Measurements from ENCODE around the gene ACAP3.
A peak's percentile ranks its signal among the peaks of the same experiment; 100 is the strongest.
"Not testable (repeated sequence)": the region's sequence is repeated elsewhere in the genome, so short reads cannot be mapped to it uniquely, and the experiment has no call there.

The ACAP3 gene

GRCh38 chr1:1329304-1330210, 21.8 kb upstream of the ACAP3 start:
- DNase-seq: no peak

DNA sequence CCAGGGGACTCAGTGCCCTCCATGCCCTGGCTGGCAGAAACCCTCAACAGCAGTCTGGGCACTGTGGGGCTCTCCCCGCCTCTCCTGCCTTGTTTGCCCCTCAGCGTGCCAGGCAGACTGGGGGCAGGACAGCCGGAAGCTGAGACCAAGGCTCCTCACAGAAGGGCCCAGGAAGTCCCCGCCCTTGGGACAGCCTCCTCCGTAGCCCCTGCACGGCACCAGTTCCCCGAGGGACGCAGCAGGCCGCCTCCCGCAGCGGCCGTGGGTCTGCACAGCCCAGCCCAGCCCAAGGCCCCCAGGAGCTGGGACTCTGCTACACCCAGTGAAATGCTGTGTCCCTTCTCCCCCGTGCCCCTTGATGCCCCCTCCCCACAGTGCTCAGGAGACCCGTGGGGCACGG, 20.5 kb upstream of the ACAP3 start:
- no peak for DNase-seq

DNA sequence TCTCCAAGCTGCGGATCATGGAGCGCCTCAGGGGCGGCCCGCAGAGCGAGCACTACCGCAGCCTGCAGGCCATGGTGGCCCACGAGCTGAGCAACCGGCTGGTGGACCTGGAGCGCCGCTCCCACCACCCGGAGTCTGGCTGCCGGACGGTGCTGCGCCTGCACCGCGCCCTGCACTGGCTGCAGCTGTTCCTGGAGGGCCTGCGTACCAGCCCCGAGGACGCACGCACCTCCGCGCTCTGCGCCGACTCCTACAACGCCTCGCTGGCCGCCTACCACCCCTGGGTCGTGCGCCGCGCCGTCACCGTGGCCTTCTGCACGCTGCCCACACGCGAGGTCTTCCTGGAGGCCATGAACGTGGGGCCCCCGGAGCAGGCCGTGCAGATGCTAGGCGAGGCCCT, 19.6 kb upstream of the ACAP3 start:
- no peak for DNase-seq

DNA sequence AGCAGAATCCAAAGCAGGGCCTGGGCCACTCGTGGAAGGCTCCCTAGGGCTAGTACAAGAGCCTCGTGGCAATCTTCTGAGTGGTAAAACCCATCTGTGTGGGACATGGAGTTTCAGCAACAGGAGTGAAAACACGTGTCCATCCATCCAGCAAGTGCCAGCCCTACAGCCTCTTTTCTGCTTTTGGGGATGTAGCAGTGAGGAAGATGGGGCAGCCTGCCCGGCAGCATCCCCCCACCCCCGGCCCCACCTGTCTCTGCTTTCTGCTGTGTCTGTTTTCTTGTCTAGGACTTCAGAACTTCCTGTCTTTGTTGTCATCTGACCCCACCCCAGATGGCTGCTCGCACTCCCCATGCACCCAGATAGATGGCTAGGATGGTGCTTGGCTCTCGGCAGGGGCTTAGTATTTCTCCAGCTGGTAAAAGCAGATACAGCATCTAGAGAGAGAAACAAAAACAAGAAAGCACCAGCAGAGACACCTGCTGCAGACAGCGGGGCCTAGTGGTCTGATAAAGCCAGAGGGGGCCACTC, 18.4 kb upstream of the ACAP3 start:
- no peak for DNase-seq

DNA sequence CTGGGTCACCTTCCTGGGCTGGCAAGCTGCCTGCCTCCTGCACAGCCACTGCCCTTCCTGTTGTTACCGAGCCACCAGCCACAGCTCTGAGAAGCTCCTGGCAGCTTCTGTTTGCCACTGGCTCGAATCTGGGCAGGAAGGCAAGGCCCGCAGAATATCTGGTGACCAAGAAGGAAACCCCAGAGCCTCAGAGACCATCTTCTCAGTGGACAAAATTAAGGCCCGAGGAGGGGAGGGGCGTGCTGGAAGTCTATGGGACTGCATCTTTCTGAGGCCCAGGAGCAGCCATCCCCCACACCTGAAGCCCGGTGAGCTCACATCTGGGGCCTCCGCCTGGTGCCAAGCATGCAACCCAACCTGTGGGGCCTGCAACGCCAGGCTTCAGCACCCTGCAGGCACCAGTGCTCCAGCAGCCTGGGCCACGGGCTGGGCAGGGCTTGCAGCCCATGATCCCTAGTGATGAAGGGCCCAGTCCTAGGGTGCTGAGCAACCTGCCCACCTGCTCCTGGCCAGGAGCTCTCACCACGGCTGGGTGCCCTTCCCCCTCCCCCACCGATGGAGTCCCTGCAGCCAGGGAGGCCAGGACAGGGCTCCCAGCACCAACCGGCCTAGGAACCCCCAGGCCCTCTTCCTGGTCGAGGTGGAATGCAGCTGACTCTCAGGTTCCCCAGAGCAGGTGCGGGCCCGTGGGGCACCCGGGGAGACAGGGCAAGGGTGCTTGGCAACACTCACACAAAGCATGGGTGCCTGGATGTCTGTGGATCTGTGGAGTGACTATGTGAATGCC, 17.8 kb upstream of the ACAP3 start:
- peak; percentile 23 for DNase-seq

DNA sequence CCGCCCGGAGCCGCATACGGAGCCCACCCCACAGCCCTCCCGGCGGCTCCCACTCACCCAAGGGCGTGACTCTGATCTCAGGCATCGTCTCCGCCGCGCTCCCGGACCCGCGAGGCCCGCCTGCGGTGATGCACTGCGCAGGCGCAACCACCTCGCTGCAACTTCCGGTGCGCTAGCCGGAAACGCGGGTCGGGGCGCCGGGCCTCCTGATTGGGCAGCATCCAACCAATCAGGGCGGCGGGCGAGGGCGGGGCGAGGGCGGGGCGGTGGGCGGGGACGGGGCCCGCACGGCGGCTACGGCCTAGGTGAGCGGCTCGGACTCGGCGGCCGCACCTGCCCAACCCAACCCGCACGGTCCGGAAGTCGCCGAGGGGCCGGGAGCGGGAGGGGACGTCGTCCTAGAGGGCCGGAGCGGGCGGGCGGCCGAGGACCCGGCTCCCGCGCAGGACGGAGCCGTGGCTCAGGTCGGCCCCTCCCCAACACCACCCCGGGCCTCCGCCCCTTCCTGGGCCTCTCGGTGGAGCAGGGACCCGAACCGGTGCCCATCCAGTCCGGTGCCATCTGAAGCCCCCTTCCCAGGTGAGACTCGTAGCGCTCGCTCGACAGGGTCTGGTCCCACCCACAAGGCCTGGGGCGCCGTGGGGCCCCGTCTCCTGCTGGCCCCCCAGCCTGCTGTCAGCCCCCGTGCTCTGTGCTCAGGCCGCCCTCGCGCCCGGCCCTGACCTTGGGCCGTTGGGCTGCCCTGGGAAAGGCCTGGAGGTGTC, 17.0 kb upstream of the ACAP3 start, which contains the start of the genes CPTP and INTS11:
TSS of gene CPTP (plus strand) at position 279 of the 764 bp plus-strand sequence. CDS start 2,109 bp downstream, outside the sequence.
TSS of gene INTS11 (minus strand) at position 137 of the 764 bp plus-strand sequence. CDS start at position 85, 52 bp downstream.
- DNase-seq: peak; percentile 94

- no peak for DNase-seq
Observed at GRCh38 chr1:1324084-1324523, 16.4 kb upstream of the ACAP3 start.

GRCh38 chr1:1322952-1323351, 15.2 kb upstream of the ACAP3 start:
- no peak for DNase-seq

DNA sequence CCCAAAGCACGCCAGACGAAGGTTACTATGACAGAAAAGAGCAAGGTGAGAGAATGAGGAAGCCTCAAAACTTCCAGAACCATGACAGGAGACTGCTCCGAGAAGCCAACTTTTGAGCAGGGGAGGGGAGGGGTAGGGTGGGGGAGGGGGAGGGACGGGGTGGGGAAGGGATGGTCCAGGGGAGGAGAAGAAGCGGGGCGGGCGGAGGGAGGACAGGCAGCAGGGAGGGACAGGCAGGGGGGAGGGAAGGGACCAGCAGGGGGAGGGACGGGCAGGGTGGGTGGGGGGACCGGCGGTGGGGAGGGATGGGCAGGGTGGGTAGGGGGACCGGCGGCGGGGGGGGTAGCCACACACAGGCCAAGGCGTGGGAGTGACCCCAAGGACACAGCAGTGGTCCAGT, 14.7 kb upstream of the ACAP3 start:
- no peak for DNase-seq

GRCh38 chr1:1321477-1321876, 13.7 kb upstream of the ACAP3 start:
- DNase-seq: no peak

GRCh38 chr1:1320666-1321448, 13.1 kb upstream of the ACAP3 start:
- no peak for DNase-seq

- DNase-seq: no peak
Observed at GRCh38 chr1:1319646-1319941, 11.9 kb upstream of the ACAP3 start.

DNA sequence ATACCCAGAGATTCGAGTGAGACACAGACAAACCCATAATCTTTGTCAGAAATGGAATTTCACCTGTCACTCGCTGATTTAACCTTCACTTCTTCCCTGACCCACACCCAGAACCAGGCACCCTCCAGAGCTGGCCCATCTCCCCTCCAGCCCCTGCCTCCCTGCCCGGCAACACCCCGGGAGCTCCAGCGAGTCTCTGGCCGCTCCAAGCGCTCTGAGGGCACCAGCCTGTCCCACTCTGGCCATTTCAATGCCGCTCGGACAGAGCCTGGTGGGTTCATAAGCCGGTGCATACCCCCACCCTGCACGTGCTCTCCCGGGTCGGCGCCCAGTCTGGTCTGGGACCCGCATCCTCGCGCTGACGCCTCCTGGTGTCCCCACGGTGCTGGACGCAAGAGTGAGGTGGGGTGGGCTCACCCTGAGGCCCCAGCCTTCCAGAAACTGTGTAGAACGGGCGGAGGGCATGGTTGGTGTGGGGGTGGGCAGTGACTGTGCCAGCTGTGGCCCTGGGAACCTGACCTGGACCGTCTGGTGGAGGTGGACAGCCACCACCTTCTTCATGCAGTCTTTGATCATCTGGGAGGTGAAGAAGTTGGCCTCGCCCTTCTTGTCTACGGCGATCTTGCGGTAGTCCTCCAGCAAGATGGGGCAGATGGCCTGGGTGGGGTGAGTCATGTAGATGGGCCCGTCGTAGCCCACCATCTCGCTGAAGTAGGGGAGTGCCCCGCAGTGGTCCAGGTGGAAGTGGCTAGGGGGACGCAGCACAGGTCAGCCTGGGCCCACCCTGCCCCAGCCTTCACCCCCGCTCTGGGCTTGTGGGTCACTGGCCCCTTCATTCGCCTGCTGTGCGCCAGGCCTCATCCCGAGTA, 11.3 kb upstream of the ACAP3 start:
- no peak for DNase-seq

DNA sequence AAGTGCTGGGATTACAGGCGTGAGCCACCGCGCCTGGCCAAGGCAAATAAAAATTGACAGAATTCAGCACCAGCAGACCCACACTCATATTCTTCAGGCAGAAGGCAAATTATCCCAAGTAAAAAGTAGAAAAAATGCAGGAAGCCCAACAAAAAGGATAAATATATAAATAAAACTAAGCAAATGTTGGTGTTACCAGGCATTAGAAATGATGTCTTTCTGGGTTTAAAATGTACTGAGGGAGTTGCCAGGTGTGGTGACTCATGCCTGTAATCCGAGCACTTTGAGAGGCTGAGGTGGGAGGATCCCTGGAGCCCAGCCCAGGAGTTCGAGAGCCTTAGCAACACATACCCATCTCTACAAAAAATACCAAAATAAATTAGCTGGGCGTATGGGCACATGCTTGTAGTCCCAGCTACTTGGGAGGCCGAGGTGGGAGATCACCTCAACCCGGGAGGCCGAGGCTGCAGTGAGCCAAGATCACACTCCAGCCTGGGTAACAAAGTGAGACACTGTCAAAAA, 10.5 kb upstream of the ACAP3 start:
- no peak for DNase-seq

DNA sequence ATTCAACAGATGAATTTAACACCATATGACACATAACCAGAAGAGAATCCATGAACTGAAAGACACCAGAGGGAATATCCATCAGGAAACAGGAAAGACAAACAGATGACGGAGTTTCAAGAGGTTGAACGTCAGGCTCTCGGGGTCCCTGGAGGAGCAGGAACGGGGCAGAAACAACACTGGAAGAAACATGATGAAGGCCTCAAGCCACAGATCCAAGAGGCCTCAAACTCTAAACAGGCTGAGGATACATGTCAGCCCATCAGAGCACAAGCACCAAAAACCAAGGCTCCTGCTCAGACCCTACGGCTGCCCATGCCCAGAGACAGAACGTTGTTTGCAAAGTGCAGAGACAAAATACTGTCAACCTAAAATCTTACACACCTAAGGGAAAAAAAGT, 9.7 kb upstream of the ACAP3 start:
- no peak for DNase-seq

DNA sequence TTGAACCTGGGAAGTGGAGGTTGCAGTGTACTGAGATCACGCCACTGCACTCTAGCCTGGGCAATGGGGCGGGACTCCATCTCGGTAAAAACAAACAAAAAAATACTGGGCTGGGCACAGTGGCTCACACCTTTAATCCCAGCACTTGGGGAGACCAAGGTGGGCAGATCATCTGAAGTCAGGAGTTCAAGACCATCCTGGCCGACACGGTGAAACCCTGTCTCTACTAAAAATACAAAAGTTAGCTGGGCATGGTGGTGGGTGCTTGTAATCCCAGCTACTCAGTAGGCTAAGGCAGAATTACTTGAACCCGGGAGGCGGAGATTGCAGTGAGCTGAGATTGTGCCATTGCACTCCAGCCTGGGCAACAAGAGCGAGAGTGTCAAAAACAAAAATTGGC, 8.5 kb upstream of the ACAP3 start:
- DNase-seq: not testable (repeated sequence)

DNA sequence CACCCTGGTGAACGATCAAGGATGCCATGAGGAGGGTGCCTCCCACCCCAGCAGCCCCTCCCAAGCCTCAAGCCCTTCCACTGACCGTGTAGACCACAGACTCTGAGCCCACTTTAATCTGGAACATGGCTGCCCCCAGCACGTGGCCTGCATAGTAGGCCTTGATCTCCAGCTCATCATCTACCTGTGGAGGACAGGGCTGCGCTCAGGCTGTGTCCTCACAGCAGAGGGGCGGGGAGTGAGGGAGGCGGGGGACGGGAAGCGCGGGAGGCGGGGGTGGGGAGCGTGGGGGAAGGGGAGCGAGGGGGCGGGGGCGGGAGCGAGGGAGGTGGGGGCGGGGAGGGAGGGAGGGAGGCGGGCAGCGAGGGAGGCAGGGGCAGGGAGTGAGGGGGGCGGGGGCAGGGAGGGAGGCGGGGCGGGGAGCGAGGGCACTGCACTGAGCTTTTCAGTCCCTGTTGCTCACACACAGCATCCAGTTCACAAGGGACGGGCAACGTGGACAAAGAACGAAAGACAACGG, 7.8 kb upstream of the ACAP3 start:
- no peak for DNase-seq

DNA sequence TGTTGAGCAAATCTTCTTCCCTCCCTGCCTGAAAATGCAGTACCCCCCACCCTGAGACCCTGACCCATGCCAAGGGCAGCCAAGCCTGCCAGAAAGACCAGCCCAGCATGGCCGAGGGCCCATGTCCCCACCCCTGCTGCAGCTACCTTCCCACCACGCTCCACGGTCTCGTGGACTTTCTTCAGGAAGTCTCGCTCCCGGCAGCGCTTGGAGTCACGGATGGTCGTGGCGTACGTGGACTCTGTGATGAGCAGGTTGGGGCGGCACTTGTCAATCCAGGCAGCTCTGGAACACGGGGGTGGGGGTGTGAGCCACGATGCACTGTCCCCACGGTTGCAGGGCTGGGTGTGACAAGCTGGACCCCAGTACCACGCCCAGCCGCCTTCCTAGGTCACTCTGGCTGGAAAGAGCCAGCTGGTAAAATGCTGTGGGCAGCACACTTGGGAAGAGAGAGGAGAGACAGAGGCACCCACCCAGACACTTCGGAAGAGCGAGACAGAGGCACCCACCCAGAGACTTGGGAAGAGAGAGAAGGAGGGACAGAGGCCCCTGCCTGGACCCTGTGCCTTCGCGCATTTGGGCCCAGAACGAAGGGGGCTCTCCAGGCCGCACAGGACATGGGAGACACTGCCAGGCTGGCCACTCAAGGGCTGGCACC, 7.1 kb upstream of the ACAP3 start:
- no peak for DNase-seq

- DNase-seq: no peak
Observed at GRCh38 chr1:1314237-1314586, 6.5 kb upstream of the ACAP3 start.

Measured in OCI-M1 (cell line).